ENCODE results near the gene ENAH.

- TF ChIP-seq, protein P1, sequence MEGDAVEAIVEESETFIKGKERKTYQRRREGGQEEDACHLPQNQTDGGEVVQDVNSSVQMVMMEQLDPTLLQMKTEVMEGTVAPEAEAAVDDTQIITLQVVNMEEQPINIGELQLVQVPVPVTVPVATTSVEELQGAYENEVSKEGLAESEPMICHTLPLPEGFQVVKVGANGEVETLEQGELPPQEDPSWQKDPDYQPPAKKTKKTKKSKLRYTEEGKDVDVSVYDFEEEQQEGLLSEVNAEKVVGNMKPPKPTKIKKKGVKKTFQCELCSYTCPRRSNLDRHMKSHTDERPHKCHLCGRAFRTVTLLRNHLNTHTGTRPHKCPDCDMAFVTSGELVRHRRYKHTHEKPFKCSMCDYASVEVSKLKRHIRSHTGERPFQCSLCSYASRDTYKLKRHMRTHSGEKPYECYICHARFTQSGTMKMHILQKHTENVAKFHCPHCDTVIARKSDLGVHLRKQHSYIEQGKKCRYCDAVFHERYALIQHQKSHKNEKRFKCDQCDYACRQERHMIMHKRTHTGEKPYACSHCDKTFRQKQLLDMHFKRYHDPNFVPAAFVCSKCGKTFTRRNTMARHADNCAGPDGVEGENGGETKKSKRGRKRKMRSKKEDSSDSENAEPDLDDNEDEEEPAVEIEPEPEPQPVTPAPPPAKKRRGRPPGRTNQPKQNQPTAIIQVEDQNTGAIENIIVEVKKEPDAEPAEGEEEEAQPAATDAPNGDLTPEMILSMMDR (IDR thresholded peaks at IDR 0.05; ENCODE audit: low read length), result no peak
- TF ChIP-seq EZH2 (IDR thresholded peaks at IDR 0.05; ENCODE audit: borderline replicate concordance, low read length), result no peak
These were observed 1.5 kb downstream of the ENAH start for GRCh38 chr1:225651376-225651871.
